Esophagus squamous epithelium (tissue), 4 donors: ENCODE results near the gene PEA15.

Experiments
- CTCF ChIP-seq, 6 experiments: fragments of 450-650 bp in 4 of 6; fragments of 200-600 bp in 2 of 6; sonication (generic) in 2 of 6; IDR thresholded peaks; one replicate each; pipeline ENCODE4 v1.5.1; 2016 to 2019; ENCODE audit warnings: antibody characterized with exemption in 6 of 6, mild to moderate bottlenecking in 4 of 6, moderate library complexity in 4 of 6
- POLR2A ChIP-seq, 4 donors: fragments of 450-650 bp; IDR thresholded peaks; one replicate each; pipeline ENCODE4 v1.6.1; 2017; ENCODE audit warnings: antibody characterized with exemption in 4 of 4, mild to moderate bottlenecking in 4 of 4, moderate library complexity in 3 of 4

- TF ChIP-seq CTCF (IDR thresholded peaks at IDR 0.05) (no peak), POLR2A (IDR thresholded peaks at IDR 0.05) (no peak)
Measured at GRCh38 chr1:160211046-160211790, 6.0 kb downstream of the PEA15 start.
